HEK293 (cell line): ENCODE data around the gene PLEKHG7.

Source experiments
- ZFP69B ChIP-seq: fragments of 450-650 bp; formaldehyde crosslinking; IDR thresholded peaks from 2 replicates; pipeline ENCODE4 v1.5.1; 2016; ENCODE audit warnings: missing biosample characterization, missing genetic modification characterization
- ZNF596 ChIP-seq: fragments of 450-650 bp; IDR thresholded peaks from 2 replicates; pipeline ENCODE4 v1.5.0; 2018; ENCODE audit warnings: missing biosample characterization, mild to moderate bottlenecking, missing genetic modification characterization, moderate library complexity
- ZNF624 ChIP-seq: fragments of 450-650 bp; formaldehyde crosslinking; IDR thresholded peaks from 2 replicates; pipeline ENCODE4 v1.5.1; 2017; ENCODE audit warnings: missing biosample characterization, missing genetic modification characterization
- ZNF707 ChIP-seq: fragments of 450-650 bp; formaldehyde crosslinking; IDR thresholded peaks from 2 replicates; pipeline ENCODE4 v1.5.1; 2016; ENCODE audit warnings: missing biosample characterization, missing genetic modification characterization
- TF ChIP-seq, protein P1 (sequence below): fragments of 450-650 bp; formaldehyde crosslinking; IDR thresholded peaks from 2 replicates; pipeline ENCODE4 v1.5.1; 2016; ENCODE audit warnings: missing biosample characterization, missing genetic modification characterization
- TF ChIP-seq, protein P2 (sequence below): fragments of 450-650 bp; formaldehyde crosslinking; IDR thresholded peaks from 2 replicates; pipeline ENCODE4 v1.5.1; 2016; ENCODE audit warnings: missing biosample characterization, missing genetic modification characterization
- TF ChIP-seq, protein P3 (sequence below): fragments of 450-650 bp; formaldehyde crosslinking; conservative IDR thresholded peaks from 2 replicates; pipeline ENCODE4 v1.5.1; 2016; ENCODE audit warnings: low read depth, missing biosample characterization, missing genetic modification characterization
- TF ChIP-seq, protein P4 (sequence below): fragments of 450-650 bp; formaldehyde crosslinking; optimal IDR thresholded peaks from 2 replicates; pipeline ENCODE3; 2016; ENCODE audit warnings: missing biosample characterization, mild to moderate bottlenecking, missing genetic modification characterization

DNA sequence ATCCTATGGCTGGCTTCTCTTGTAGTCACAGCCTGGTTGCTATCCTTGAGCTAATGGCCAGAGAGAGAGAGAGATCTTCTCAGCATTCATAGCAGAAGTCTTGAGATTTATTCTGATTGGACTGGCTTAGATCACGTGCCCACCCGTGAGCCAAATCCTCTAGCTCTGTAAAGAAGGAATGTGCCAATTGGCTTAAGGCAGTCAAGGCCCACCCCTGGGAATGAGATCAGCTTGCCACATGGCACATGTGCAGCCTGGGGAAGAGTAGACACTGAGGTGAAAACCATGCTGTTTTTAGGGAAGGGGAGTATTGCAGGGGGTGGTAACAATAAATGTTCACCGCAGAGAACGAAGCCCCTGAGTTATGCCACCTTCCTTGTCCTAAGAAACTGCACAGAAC is 36.3 kb downstream of the PLEKHG7 start:
- TF ChIP-seq, protein P1, sequence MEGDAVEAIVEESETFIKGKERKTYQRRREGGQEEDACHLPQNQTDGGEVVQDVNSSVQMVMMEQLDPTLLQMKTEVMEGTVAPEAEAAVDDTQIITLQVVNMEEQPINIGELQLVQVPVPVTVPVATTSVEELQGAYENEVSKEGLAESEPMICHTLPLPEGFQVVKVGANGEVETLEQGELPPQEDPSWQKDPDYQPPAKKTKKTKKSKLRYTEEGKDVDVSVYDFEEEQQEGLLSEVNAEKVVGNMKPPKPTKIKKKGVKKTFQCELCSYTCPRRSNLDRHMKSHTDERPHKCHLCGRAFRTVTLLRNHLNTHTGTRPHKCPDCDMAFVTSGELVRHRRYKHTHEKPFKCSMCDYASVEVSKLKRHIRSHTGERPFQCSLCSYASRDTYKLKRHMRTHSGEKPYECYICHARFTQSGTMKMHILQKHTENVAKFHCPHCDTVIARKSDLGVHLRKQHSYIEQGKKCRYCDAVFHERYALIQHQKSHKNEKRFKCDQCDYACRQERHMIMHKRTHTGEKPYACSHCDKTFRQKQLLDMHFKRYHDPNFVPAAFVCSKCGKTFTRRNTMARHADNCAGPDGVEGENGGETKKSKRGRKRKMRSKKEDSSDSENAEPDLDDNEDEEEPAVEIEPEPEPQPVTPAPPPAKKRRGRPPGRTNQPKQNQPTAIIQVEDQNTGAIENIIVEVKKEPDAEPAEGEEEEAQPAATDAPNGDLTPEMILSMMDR (tag by site-specific recombination) = no peak
- TF ChIP-seq ZFP69B (tag by site-specific recombination) (no peak), ZNF707 (tag by site-specific recombination) (no peak), ZNF596 (tag by site-specific recombination) (no peak), ZNF624 (tag by site-specific recombination) (no peak)
- TF ChIP-seq, protein P2, sequence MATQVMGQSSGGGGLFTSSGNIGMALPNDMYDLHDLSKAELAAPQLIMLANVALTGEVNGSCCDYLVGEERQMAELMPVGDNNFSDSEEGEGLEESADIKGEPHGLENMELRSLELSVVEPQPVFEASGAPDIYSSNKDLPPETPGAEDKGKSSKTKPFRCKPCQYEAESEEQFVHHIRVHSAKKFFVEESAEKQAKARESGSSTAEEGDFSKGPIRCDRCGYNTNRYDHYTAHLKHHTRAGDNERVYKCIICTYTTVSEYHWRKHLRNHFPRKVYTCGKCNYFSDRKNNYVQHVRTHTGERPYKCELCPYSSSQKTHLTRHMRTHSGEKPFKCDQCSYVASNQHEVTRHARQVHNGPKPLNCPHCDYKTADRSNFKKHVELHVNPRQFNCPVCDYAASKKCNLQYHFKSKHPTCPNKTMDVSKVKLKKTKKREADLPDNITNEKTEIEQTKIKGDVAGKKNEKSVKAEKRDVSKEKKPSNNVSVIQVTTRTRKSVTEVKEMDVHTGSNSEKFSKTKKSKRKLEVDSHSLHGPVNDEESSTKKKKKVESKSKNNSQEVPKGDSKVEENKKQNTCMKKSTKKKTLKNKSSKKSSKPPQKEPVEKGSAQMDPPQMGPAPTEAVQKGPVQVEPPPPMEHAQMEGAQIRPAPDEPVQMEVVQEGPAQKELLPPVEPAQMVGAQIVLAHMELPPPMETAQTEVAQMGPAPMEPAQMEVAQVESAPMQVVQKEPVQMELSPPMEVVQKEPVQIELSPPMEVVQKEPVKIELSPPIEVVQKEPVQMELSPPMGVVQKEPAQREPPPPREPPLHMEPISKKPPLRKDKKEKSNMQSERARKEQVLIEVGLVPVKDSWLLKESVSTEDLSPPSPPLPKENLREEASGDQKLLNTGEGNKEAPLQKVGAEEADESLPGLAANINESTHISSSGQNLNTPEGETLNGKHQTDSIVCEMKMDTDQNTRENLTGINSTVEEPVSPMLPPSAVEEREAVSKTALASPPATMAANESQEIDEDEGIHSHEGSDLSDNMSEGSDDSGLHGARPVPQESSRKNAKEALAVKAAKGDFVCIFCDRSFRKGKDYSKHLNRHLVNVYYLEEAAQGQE = no peak
- TF ChIP-seq, protein P3, sequence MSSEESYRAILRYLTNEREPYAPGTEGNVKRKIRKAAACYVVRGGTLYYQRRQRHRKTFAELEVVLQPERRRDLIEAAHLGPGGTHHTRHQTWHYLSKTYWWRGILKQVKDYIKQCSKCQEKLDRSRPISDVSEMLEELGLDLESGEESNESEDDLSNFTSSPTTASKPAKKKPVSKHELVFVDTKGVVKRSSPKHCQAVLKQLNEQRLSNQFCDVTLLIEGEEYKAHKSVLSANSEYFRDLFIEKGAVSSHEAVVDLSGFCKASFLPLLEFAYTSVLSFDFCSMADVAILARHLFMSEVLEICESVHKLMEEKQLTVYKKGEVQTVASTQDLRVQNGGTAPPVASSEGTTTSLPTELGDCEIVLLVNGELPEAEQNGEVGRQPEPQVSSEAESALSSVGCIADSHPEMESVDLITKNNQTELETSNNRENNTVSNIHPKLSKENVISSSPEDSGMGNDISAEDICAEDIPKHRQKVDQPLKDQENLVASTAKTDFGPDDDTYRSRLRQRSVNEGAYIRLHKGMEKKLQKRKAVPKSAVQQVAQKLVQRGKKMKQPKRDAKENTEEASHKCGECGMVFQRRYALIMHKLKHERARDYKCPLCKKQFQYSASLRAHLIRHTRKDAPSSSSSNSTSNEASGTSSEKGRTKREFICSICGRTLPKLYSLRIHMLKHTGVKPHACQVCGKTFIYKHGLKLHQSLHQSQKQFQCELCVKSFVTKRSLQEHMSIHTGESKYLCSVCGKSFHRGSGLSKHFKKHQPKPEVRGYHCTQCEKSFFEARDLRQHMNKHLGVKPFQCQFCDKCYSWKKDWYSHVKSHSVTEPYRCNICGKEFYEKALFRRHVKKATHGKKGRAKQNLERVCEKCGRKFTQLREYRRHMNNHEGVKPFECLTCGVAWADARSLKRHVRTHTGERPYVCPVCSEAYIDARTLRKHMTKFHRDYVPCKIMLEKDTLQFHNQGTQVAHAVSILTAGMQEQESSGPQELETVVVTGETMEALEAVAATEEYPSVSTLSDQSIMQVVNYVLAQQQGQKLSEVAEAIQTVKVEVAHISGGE (tag by site-specific recombination) = no peak
- TF ChIP-seq, protein P4, sequence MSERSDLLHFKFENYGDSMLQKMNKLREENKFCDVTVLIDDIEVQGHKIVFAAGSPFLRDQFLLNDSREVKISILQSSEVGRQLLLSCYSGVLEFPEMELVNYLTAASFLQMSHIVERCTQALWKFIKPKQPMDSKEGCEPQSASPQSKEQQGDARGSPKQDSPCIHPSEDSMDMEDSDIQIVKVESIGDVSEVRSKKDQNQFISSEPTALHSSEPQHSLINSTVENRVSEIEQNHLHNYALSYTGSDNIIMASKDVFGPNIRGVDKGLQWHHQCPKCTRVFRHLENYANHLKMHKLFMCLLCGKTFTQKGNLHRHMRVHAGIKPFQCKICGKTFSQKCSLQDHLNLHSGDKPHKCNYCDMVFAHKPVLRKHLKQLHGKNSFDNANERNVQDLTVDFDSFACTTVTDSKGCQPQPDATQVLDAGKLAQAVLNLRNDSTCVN (tag by site-specific recombination) = no peak
